HuH-7.5 (cell line): ENCODE data around the gene FDXACB1.

Experiments used
- DNase-seq: peaks from one replicate; pipeline ENCODE4 v3.0.0; 2011; ENCODE audit warnings: low spot score

FDXACB1 gene

GRCh38 chr11:111843661-111844060 is 35.3 kb downstream of the FDXACB1 start:
- no peak for DNase-seq

GRCh38 chr11:111841370-111842053 is 37.5 kb downstream of the FDXACB1 start:
- DNase-seq: peak; percentile 18

- peak; percentile 8 for DNase-seq
Observed at GRCh38 chr11:111840143-111840542, 38.8 kb downstream of the FDXACB1 start.

- DNase-seq: no peak
Observed at GRCh38 chr11:111838054-111838453, 40.9 kb downstream of the FDXACB1 start.

GRCh38 chr11:111837366-111837891 is 41.5 kb downstream of the FDXACB1 start:
- DNase-seq: no peak

GRCh38 chr11:111836721-111837120 is 42.2 kb downstream of the FDXACB1 start:
- DNase-seq: no peak

GRCh38 chr11:111836162-111836561 is 42.8 kb downstream of the FDXACB1 start:
- no peak for DNase-seq

- DNase-seq: no peak
Observed at GRCh38 chr11:111835665-111836064, 43.3 kb downstream of the FDXACB1 start.

GRCh38 chr11:111834432-111835163 is 44.4 kb downstream of the FDXACB1 start:
- no peak for DNase-seq

GRCh38 chr11:111833524-111833923 is 45.4 kb downstream of the FDXACB1 start:
- no peak for DNase-seq

GRCh38 chr11:111829185-111829968 is 49.6 kb downstream of the FDXACB1 start:
- DNase-seq: no peak

GRCh38 chr11:111826322-111826950 is 52.5 kb downstream of the FDXACB1 start:
- no peak for DNase-seq
